A549 treated with Hydrocortisone at 1 μM for 4 hours (cell line): ENCODE data around the gene CBX8. TPM values are rescaled to one million over a fixed set of nuclear protein-coding genes. Genes with fewer than 3 reads are reported as not detected.

Experiments
- total RNA-seq: library from RNA; stranded (reverse); fragments of 200-300 nt; extraction: Qiagen RNA extraction; gene quantifications from 5 replicates; pipeline ENCODE4 v1.2.3, GENCODE V29; 2022

Gene CBX8
- total RNA-seq: 13.4 to 16.9 TPM (median 16.2 TPM) in 5 replicates

DNA sequence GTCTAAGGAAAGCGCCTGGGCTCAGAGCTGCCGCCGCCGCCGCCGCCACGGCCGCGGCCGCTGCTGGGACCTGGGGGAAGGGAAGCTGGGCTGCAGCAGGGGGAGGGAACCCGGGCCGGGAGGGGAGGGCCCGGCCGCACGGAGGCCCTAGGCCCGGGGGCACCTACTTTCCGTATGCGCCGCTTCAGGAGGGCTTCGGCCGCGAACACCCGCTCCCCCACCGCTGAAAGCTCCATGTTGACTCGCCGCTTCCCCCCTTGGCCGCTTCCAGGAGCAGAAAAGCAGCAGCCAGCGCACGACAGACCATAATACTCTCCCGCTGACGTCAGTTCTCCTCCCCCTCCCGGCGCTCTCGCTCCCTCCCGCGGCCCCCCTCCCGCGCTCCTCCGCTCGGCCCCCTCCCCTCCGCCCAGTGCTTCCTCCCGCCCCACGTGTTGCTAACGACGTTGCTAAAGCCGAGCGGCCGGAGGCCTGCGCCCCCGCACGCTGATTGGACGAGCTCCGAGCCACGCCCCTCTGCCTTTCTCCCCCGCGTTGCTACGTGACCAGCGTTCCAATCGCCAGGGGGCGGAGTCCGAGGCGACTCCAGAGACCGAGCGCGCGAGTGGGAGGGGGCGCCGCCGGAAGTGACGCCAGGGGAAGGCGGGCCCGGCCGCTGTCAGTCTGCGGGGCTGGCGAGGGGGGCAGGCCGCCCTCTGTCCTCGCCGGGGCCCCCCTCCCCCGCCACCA lies at the start of gene CBX8:
CBX8 (minus strand) TSS at position 315 of the 729 bp plus-strand sequence; CDS start at position 236, 79 bp downstream.

DNA sequence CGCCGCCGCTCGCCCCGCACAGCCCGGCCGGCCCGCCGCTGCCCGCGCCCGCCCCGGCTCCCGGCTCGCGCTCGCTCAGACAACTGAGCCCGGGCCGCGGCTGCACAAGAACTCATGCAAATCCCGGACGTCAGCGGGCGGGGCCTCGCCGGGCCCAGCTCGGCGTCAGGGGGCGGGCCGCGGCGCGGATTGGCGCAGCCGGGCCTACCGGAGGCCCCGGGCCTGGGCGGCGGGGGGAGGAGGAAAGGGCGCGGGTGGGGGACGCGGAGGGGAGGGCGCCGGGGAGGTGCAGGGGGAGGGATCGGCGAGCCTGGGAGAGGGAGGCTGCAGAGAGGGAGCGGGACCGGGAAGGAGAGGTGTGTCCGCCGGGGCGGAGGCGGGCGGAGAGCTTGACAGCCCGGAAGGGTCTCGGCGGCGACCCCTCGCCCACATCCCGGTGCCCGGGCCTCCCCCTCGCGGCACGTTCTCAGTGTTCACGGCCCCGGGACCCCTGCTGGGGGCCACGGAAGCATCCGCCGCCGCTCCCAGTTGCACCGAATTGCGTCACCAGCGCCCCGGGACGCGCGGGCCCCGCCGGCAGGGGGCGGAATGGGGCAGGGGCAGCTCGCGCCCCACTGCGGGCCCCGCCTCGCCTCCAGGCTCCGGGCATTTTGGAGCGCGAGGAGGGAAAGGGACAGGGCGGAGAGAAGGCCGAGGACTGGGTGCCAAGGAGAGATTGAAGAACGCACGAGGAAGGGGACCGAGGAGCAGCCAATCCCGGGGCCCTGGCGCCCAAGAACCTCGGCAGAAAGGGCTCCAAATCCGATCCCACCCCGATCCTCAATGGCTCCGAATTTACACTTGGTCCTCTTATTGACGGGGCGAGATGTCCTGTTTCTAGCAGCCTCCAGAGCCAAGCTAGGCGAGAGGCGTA lies 42.7 kb upstream of the CBX8 start, which contains the start of gene CBX4:
CBX4 (minus strand) TSS at position 85 of the 913 bp plus-strand sequence. CDS start 189 bp downstream, outside the sequence.

DNA sequence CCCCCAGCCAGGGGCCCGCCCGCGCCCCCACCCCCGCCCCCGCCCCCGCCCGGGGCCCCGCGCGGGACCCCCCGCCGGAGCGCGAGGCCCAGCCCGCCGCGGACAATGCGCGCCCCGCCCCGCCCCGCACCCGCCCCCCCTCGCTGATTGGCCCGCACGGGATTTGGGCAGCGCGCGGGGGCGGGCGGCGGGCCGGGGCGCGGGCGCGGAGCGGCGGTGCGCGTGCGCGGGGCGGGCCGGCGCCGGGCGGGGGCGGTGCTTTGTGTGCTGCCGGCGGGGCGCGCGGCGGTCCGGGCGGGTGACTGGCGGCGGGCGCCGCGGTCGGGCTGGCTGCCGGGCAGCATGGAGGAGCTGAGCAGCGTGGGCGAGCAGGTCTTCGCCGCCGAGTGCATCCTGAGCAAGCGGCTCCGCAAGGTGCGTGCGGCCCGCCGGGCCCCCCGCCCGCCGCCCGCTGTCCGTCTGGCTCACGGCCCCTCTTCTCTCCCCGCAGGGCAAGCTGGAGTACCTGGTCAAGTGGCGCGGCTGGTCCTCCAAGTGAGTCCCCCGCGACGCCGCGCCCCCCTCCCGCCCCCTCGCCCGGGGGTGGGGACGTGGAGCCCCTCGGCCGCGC lies 18.9 kb downstream of the CBX8 start, which contains the start of gene CBX2:
CBX2 (plus strand) TSS at position 255 of the 610 bp plus-strand sequence; CDS start at position 343, 88 bp downstream.

Other genes with a start within 250 kb of the CBX8 start
- gene RBFOX3, start 186.0 kb downstream of the CBX8 start, total RNA-seq: 4.2 to 5.9 TPM (median 4.9 TPM) in 5 replicates
- gene ENPP7, start 66.1 kb downstream of the CBX8 start, total RNA-seq: not detected in 5 replicates
- gene CBX2, start 18.9 kb downstream of the CBX8 start, total RNA-seq: 15.0 to 16.5 TPM (median 16.3 TPM) in 5 replicates
- 30.6 to 37.4 TPM (median 35.0 TPM) in 5 replicates for gene CBX4, start 42.4 kb upstream of the CBX8 start, total RNA-seq
- gene TBC1D16, start 238.8 kb upstream of the CBX8 start, total RNA-seq: 8.3 to 14.2 TPM (median 13.0 TPM) in 5 replicates
- 5.6 to 7.9 TPM (median 6.9 TPM) in 5 replicates for gene CCDC40, start 239.6 kb upstream of the CBX8 start, total RNA-seq